ENCODE measurements around the gene SRL. TPM values are rescaled to one million over a fixed set of nuclear protein-coding genes. Genes with fewer than 3 reads are reported as not detected.
"Not testable (repeated sequence)": the region's sequence is repeated elsewhere in the genome, so short reads cannot be mapped to it uniquely, and the experiment has no call there.

The SRL gene
- total RNA-seq, 1 experiment from 2014 or later: 71.0 TPM

DNA sequence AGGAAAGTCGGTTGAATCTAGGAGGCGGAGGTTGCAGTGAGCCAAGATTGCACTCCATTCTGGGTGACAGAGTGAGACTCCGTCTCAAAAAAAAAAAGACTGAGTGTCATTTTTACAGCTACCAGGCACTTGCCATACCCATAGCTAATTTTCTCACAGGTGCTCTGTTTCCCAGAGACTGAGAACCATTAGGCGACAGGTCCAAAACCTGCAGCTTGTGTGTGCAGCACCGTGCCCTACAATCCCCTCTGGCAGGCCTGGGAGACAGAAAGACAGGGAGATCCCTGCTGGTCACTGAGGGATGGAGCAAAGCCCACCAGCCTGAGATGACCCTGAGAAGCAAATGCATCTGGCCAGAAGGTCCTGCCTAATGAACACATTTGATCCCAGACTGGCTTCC is 28.2 kb upstream of the SRL start:
- DNase-seq: no peak
- Histone ChIP-seq H3K36me3 (peaks cover 9% of the 10 kb centered on the region; the same call in 1 of the 2 replicates), H3K27ac (no peak overlapping the region), H3K4me1 (no peaks in the 10 kb centered on the region), H3K9me3 (replicated peaks) (no peaks in the 10 kb centered on the region), H3K27me3 (no peaks in the 10 kb centered on the region), H3K4me3 (no peak overlapping the region)

DNA sequence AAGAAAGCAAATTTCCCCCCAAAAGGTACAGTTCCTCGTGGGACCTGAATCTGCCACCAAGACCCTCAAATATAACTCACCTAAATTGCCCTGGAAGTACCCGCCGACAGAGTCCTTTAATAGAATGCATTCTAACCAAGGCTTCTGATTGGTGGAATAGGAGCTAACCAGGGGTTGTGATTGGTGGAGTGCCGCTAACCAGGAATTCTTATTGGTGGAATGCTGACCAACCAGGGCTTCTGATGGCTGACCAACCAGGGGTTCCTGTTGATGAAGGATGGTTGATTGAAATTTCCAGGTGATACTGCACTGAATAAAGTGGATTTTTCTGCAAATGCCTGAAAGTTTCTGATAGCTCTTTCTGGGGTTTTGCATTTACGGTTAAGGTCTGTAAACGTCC is 24.5 kb upstream of the SRL start:
- peak; percentile 43 to 66 for DNase-seq
- Histone ChIP-seq H3K9me3 (replicated peaks) (no peaks in the 10 kb centered on the region), H3K27ac (no peak overlapping the region), H3K27me3 (no peaks in the 10 kb centered on the region), H3K36me3 (peaks cover 23% of the 10 kb centered on the region), H3K4me3 (no peak overlapping the region), H3K4me1 (no peaks in the 10 kb centered on the region)

DNA sequence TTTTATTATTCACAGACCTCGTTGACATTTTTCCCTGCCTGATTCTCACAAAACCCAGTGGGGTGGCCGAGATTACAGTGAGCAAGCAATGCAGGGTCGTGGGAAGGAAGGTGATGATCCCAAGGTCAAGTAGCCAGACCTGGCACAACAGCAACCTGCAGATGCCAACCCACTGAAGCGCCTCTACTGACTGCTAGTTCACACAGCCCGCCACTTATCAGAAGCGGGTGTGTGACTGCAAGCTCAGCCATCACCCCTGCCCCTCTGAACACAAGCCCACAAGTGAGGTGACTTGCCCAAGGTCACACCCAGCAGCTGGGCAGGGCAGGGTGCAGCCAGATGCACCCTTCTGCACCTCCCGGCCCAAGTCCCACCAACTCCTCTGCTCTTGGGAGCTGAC is 23.8 kb upstream of the SRL start:
- H3K4me3 ChIP-seq: no peak overlapping the region
- H3K36me3 ChIP-seq: peaks cover 23% of the 10 kb centered on the region
- no peak for DNase-seq
- no peak overlapping the region for H3K27ac ChIP-seq
- H3K4me1 ChIP-seq: no peaks in the 10 kb centered on the region
- no peaks in the 10 kb centered on the region for H3K9me3 ChIP-seq (replicated peaks)
- H3K27me3 ChIP-seq: no peaks in the 10 kb centered on the region

DNA sequence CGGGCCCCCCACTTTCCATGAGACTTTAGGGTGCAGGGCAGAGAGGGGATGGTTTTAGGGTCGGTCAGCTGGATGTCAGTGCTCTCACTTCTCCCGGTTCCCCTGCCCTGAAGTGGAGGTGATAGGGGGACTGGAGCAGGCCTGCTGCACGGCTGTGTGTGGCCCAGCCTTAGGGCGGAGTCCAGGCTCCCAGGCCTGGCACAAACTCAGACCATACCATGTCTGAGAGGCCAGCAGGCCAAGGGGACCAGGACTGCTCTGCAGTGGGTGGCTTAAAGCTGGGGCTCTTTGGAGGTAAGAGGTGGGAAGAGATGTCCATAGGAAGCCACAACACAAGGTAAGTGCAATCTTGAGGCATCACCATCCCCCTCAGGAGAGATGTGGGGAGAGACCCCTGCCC is 22.7 kb upstream of the SRL start:
- Histone ChIP-seq H3K9me3 (replicated peaks) (no peaks in the 10 kb centered on the region), H3K27me3 (no peaks in the 10 kb centered on the region), H3K4me1 (no peaks in the 10 kb centered on the region), H3K36me3 (peaks cover 26% of the 10 kb centered on the region), H3K4me3 (no peak overlapping the region), H3K27ac (no peak overlapping the region)
- DNase-seq: no peak

DNA sequence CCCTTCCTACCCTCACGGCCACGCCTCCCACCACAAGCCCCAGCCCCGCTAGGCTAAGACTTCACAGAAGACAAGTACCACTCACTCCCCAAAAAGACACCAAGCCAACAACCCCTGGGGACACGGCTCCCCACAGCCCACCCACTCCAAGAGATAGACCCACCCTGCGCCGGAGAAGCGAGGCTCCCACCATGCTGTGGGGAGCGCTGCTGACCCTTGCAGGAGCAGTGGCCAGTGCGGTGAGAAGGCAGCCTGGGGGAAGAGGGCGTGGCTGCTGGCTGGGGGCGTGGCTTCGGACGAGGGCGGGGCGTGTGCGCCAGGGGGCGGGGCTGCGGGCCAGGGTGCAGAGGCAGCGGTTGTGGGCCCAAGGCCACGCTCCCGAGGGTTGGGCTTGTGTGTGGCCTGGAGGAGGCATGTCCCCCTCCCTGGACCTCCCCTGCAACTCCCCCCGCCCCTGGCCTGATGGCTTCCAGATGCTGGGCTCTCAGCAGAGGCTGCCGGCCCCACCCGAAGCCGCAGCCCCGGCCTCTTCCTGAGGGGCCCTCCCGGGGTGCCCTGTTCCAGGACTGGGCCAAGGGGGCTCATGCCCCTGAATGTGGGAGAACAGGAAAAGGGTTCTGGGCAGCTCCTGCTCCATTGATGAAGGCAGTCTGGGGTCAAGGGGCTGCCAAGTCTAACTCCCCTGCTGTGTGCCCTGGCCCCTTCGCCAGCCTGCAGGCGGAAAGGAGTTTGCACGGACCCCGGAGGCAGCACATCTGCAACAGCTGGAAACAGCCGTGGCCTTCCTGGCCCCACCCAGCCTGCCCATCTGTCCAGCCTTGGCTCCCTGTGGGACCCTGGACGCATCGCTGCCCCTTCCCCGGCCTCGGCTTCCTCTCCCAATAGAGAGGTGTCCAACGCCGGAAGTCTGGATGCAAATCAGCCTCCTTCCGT is 21.9 kb upstream of the SRL start:
- Histone ChIP-seq H3K4me1 (no peaks in the 10 kb centered on the region), H3K27ac (no peak overlapping the region), H3K9me3 (replicated peaks) (no peaks in the 10 kb centered on the region), H3K4me3 (no peak overlapping the region), H3K27me3 (no peaks in the 10 kb centered on the region), H3K36me3 (peaks cover 30% of the 10 kb centered on the region)
- no peak for DNase-seq

DNA sequence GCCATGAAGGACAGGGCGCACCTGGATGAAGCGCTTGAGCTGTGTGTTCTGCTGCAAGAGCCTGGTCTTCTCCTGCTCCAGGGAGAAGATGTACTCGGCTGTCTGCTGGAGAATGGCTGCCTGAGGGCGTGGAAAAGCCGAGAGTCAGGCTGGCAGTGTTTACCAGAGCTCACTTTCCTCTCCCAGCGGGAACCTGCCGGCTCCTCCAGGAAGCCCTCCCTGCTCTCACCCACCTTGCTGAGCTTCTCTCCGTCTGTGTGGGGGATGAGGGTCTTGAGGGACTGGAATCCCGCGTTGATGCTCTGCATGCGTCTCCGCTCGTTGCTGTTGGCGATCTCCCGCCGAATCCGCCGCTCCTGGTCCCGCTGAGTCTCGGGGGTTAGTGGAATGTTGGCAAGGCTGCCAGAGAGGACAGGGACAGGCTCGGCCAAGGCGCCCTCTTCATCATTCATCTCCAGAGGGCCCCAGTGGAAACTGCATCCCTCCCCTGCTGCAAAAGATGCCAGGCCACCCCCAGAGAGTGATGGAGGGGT is 20.5 kb upstream of the SRL start:
- DNase-seq: no peak
- no peaks in the 10 kb centered on the region for H3K27me3 ChIP-seq
- H3K4me1 ChIP-seq: no peaks in the 10 kb centered on the region
- no peaks in the 10 kb centered on the region for H3K9me3 ChIP-seq (replicated peaks)
- H3K4me3 ChIP-seq: no peak overlapping the region
- no peak overlapping the region for H3K27ac ChIP-seq
- H3K36me3 ChIP-seq: peaks cover 30% of the 10 kb centered on the region

DNA sequence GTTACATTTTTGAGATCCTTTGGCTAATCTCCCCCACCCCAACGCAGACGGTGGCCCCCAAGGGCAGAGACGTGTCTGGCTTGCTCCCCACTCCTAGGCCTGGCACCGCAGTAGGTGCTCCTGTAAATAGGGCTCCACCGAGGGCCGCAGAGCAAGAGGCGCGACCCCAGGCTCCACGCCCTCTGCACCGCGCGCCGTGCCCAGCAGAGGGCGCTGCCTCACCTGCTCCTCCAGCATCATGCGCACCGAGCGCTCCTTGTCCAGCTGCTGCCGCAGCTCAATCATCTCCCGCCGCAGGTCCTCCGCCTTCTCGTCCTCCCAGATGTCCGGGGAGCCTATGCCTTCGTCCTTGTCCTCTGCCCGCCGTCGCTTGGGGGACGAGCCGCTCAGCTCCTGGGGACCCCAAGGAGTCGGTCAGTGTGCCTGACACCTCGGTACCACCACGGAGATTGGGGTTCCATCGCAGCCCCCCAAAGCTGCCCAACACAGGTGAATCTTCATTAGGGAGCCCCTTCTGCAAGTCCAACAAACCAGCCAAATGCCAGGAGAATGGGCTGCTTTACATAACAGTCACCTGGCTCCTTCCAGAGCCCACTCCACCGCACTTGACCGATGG is 19.8 kb upstream of the SRL start:
- Histone ChIP-seq H3K4me1 (no peaks in the 10 kb centered on the region), H3K4me3 (no peak overlapping the region), H3K27me3 (no peaks in the 10 kb centered on the region), H3K36me3 (peaks cover 29% of the 10 kb centered on the region), H3K27ac (no peak overlapping the region), H3K9me3 (replicated peaks) (no peaks in the 10 kb centered on the region)
- DNase-seq: peak; percentile 33 to 43

DNA sequence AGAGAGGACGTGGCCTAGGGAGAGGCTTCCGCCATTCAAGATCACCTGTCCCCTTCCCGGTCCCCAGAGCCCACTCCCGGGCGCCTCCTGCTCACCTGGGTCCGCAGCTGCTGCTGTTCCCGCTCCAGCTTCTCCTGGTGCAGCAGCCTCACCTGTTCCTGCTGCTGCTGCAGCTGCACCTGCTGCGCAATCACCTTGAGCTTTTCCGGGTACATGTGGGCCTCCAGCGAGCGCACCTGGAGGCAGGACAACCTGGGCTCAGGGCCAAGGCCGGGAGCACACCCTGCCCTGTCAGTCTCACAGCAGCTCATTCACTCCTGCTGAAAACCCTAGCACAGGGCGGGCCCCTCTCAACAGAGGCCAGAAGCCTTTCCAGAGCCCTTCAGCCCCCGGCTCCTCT is 18.5 kb upstream of the SRL start:
- no peaks in the 10 kb centered on the region for H3K27me3 ChIP-seq
- no peak overlapping the region for H3K4me3 ChIP-seq
- H3K36me3 ChIP-seq: peaks cover 23% of the 10 kb centered on the region
- H3K4me1 ChIP-seq: no peaks in the 10 kb centered on the region
- no peaks in the 10 kb centered on the region for H3K9me3 ChIP-seq (replicated peaks)
- no peak for DNase-seq
- H3K27ac ChIP-seq: no peak overlapping the region

DNA sequence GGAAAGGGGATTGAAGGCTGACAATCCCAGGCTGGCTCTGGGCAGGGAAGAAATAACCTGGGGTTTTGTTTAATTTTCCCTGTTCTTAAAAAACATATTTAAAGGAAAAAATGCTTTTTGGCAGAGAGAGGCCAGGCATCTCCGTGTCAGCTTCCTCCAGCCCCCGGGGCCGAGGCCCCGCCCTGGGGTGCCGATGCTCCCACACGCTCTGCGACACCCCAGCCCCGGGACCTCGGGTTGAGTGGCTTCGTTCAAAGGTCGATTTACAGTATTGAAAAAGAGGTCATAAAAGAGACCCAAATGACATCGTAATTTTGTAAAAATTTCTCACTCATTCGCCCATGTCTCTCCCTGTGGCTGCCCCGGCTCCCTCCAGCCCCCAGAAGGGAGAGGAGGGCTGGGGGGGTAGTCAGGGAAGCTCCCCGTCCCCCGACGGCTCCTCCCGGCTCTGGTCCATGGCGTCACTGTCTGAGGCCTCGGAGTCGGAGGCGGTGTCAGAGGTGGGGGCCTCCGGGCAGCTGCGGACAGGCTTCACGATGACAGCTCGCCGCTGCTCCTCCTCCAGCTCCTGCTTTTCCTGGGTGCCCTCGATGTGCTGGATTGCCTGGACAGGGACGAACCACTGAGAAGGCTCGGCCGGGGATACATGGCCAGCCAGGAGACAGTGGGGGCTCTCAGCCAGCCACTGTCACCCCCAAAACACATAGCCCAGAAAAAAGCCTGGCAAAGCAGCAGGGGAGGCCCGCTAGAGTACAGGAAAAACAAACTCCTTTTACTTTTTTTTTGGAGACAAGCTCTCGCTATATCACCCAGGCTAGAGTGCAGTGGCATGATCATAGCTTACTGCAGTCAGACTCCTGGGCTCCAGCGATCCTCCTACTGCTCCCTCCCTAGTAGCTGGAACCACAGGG is 16.0 kb upstream of the SRL start:
- Histone ChIP-seq H3K4me1 (no peaks in the 10 kb centered on the region), H3K36me3 (peaks cover 23% of the 10 kb centered on the region), H3K27me3 (no peaks in the 10 kb centered on the region), H3K4me3 (peak overlapping the region; percentile 29), H3K27ac (peak overlapping the region; percentile 62), H3K9me3 (replicated peaks) (no peaks in the 10 kb centered on the region)
- peak; percentile 79 for DNase-seq

DNA sequence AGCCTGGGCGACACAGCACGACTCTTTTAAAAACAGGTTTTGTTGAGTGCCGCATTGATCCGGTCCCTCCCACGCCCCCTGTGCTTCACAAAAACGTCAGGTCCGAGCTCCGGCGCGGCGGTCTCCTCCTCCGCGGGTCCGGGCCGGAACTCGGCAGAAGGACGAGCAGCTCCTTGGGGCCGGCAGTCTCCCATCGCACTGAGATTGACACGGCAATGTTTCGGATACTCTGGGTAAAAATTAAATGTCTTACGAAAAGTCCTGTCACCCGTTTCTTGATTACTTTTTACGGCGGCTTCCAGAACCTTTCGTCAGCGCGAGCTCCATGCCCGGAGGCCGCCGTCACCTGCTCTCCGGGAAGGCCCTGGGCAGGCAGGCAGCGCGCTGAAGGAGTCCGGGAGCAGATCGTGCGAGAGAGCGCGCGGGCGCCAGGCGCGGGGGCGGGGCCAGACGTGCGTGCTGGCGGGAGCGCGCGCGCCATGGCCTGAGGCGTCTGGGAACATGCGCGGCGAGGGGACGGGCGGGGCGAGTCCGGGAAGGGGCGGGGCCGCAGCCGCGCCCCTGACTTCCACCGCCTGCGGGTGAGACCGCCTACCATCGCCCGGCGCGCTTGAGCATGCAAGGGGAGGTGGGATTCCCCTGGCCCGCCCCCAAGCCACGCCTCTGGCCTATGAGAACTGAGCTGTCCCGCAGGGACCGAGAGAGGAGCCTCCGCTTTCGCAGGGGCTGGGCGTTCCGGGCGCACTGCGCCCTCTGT is 11.7 kb upstream of the SRL start:
- no peaks in the 10 kb centered on the region for H3K9me3 ChIP-seq (replicated peaks)
- DNase-seq: peak; percentile 99 to 100
- H3K4me3 ChIP-seq: peak overlapping the region; percentile 60
- H3K4me1 ChIP-seq: no peaks in the 10 kb centered on the region
- H3K27ac ChIP-seq: peak overlapping the region; percentile 37
- no peaks in the 10 kb centered on the region for H3K27me3 ChIP-seq
- H3K36me3 ChIP-seq: no peaks in the 10 kb centered on the region

DNA sequence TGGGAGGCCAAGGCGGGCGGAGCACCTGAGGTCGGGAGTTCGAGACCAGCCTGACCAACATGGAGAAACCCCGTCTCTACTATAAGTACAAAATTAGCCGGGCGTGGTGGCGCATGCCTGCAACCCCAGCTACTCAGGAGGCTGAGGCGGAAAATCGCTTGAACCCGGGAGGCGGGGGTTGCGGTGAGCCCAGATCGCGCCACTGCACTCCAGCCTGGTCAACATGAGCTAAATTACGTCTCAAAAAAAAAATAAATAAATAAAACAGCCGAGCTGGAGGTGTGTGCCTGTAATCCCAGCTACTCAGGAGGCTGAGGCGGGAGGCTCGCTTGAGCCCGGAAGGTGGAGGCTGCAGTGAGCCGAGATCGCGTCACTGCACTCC is 11.1 kb upstream of the SRL start:
- Histone ChIP-seq H3K27ac (peak overlapping the region; percentile 37; the same call in 1 of the 2 replicates), H3K4me3 (peak overlapping the region; percentile 60)
- H3K4me1 ChIP-seq; H3K9me3 ChIP-seq (replicated peaks); H3K36me3 ChIP-seq; DNase-seq; H3K27me3 ChIP-seq: not testable (repeated sequence)

DNA sequence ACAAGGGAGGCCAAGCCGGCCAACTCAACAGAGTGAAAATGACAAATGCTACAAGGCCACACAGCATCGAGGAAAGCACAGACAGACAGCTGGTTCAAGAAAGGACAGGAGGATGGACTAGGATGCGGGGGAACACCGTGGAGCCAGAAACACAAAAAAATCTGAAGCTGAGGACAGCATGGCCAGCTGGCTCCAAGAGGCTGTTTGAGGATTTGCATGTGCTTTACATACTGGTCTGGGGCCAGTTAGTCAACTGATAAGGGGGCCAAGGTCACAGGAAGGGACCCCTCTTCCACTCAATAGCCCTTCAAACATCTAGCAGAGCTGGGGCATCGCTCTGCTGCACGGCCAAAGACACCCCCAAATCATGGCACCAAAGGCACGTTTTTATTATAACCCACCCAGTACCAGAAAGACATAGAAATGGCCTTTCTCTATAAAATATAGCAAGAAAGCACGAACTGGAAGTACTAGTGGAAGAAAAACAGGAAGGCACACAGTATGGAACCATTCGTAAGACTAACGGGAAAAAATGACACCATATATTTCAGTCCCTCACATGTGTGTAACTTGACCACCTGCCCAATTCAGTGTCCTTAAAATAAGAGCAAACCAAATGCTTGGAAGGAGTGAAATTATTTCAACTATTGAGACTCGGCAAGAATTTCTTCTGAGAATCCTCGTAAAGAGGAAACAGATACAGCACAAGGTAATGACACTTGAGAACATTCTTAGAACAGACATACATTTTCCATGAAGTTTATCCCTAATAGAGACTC is 7.8 kb upstream of the SRL start:
- peaks cover 25% of the 10 kb centered on the region for H3K4me1 ChIP-seq

DNA sequence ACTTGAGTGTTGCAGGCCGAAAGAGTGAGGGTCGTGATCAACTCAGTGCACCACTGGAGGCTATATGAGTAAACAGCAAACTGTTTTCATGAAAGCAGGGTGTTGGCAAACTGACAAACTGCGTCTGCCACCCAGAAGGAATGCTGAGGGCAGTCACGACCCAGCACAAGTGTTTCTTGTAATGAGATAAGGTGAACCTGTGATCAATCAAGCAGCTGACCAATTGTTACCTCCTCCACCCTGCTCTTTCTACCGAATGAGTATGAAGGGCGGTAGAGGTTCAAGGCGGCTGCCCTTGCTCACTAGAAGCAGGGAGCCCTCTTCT is 5.5 kb upstream of the SRL start:
- Histone ChIP-seq H3K4me3 (no peak overlapping the region), H3K9me3 (replicated peaks) (0 out of 2 replicates have a peak, but pooled peaks cover 5% of the 10 kb centered on the region), H3K36me3 (no peaks in the 10 kb centered on the region), H3K4me1 (peaks cover 35% of the 10 kb centered on the region), H3K27me3 (no peaks in the 10 kb centered on the region), H3K27ac (no peak overlapping the region)
- DNase-seq: no peak

More for the DNA sequence above, 7.8 kb upstream of the SRL start:
- no peaks in the 10 kb centered on the region for H3K36me3 ChIP-seq
- no peaks in the 10 kb centered on the region for H3K27me3 ChIP-seq
- no peak overlapping the region for H3K4me3 ChIP-seq
- DNase-seq: no peak
- H3K9me3 ChIP-seq (replicated peaks): no peaks in the 10 kb centered on the region
- H3K27ac ChIP-seq: no peak overlapping the region
